Stimulated activated CD4-positive, alpha-beta T cell treated with anti-CD3 and anti-CD28 coated beads, TNF-alpha, amount 100 ng/mL, for 4 hours (primary cell): ENCODE measurements around the gene ZSWIM9.
A peak's percentile ranks its signal among the peaks of the same experiment; 100 is the strongest.

Source experiments
- DNase-seq, 3 experiments: peaks; one replicate each; pipeline ENCODE4 v3.0.0-alpha.2; 2020; ENCODE audit warnings: low read depth in 3 of 3

ZSWIM9 gene

DNA sequence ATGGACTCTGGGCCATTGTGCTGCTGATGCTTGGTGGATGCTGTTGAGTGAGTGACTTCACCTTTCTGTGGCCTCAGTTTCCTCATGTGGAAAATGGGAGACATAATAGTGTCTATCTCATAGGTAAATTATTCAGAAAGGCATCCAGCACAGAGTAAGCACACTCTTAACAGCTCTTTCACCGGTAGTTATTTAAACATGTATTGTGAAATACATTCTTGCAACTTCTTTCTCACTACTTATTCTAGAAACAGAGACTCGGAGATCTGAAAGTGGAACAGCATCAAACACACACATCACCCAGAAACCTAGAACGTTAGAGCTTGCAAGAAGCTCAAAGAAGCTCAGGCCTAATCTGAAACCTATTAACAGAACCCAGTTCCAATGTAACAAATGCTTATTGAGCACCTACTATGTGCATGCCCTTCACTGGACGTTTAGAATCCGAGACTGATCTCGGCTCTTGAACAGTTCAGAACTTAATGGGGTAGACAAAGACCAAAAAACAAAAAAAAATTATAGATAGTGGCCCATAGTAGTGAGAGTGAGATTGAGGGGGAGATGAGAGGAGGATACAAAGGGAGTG is 4.1 kb downstream of the ZSWIM9 start:
- DNase-seq = no peak

DNA sequence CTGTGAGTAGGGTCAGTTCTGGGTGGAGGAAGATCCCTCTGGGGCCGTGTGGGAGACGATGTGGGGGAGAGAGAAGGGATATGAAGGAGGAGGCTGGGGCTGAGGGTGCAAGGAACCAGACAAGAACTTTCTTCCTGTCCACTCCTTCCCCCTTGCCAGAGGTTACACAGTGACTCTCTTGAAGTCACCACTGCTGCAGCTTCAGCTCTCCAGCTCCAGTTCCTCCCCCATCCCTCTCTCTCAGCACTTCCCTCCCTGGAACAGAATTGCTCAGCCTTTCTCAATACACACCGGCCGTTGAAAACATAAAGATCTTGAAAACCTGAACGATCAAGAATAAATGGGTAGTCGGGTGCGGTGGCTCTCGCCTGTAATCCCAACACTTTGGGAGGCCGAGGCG is 5.1 kb downstream of the ZSWIM9 start:
- no peak for DNase-seq

DNA sequence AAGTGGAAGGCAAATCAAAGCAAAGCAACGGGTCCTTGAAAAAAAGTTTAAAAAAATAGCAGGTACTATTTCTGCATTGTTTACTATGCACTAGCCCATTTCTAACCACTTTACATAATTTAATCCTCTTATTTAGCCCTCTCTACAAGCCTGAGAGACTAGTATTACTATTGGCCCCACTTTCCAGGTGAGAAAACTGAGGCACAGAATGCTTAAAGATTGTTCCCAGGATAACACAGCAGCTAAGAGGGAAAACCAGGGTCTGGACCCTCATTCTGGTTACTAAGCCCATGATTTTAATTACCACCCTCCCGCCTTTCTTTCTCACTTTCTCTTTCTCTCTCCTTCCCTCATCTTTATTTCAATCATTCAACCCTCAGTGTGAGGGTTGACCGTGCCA is 5.7 kb downstream of the ZSWIM9 start:
- no peak for DNase-seq

DNA sequence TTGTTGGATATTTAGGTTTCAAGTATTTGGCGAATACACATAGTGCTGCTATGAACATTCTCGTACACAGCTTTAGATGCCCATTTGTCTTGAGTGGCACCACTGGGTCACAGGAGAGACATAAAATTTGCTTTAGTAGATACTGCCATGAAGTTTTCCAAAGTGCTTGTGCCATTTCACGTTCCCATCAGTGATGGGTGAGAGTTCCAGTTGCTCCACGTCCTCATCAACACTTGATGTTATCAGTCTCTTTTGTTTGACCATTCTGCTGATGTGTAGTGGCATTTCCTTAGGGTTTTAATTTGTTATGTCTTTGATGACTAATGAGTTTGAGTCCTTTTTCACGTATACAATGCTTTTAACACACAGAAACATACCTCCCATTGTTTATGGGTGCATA is 11.0 kb downstream of the ZSWIM9 start:
- no peak for DNase-seq

DNA sequence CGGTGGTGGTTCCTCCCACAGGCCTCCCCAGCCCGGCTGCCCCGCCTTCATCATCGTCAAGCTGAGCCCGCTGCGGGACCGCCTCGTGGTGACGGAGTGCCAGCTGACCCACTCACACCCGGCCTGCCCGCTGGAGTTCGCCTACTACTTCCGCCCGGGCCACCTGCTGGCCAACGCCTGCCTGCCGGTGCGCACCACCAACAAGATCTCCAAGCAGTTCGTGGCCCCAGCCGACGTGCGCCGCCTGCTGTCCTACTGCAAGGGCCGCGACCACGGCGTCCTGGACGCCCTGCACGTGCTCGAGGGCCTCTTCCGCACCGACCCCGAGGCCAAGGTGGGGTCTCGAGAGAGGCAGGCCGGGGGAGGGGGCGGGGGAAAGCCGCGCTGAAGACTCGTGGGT is 12.0 kb downstream of the ZSWIM9 start:
- no peak for DNase-seq

DNA sequence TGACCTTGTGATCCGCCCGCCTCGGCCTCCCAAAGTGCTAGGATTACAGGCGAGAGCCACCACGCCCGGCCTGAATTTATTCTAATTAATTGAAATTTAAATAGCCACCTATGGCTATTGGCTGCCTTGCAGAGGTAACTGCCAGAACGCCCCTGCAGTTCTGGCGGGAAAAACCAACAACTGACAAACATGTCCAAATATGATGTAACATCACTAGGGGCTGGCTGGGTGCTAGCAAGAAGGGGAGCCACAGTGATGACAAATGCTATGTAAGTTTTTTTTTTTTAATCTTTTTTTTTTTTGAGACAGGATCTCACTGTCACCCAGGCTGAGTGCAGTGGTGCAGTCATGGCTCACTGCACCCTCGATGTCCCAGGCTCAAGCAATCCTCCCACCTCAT is 12.9 kb downstream of the ZSWIM9 start:
- DNase-seq = no peak

DNA sequence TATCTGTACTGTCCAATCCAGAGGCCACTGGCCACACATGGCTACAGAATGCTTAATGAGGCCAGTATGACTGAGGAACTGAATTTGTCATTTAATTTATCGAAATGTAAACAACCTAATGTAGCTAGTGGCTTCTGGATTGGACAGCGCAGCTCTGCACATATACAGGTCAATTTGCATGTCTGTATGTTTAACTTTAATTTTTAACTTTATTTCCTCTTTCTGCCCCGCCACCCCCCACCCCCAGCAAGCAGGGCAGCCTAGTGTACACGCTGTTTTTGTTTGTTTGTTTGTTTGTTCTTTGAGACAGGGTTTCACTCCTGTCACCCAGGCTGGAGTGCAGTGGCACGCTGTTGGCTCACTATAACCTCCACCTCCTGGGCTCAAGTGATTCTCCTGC is 15.5 kb downstream of the ZSWIM9 start:
- DNase-seq = no peak

DNA sequence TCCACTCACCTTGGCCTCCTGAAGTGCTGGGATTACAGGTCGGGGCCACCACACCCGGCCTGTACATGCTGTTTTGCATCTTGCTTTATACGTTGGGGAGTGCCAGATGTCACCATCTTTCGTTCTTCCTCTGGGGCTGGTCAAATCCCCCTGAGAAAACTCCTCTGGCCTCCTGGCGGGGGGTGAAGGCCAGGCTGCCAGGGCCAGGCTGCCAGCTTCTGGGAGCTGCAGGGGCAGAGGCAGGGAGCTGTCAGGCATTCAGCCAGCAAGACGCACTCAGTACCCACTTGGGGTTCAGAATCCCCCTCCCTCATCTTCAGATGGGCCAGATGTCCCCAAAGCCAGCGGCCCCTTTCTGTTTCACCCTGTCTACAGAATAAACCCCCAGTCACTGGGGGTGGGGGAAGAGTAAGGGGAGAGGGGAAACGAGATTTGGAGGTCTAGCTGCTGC is 16.1 kb downstream of the ZSWIM9 start:
- DNase-seq = no peak

DNA sequence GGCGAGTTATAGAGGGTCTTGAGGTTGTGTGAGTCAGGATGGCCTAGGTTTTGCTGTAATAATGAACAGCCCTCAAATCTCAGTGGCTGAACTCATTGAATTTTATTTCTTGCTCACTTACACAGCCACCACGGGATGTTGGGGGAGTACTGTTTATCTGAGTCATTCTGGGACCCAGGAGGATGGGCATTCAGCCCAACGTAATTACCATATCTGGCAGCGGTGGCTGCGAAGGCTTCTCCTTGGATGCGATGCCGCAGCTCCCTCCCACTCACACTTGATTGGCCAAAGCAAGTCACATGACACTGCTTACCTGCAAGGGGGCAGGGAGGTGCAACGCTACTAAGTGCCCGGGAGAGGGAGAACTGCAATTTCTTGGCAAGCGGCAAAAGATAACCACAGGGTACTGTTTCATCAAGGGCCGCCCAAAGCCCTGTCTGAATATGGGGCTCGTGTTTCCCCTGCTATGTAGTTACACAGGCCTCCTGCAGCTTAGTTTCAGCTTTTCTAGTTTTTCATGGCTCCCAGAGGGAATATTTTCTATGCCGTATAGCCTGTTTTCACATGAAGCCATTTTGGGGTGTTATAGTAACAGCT is 19.9 kb downstream of the ZSWIM9 start:
- peak in 2 of 3 experiments; percentile 15 to 44 for DNase-seq

DNA sequence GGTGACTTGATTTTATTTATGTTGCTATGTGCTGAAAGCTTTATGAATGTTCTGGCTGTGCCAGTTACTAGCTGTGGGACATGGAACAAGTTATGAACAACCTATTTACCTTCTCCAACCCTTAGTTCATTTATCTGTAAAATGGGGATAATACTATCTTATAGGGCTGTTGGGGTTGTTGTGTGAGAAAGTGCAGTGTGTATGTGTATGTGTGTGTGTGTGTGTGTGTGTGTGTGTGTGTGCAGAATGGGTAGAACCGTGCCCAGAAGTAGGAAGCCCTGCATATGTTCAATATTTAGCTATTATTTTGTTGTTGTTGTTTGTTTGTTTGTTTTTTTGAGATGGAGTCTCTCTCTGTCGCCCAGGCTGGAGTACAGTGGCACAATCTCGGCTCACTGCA is 20.4 kb downstream of the ZSWIM9 start:
- no peak for DNase-seq

DNA sequence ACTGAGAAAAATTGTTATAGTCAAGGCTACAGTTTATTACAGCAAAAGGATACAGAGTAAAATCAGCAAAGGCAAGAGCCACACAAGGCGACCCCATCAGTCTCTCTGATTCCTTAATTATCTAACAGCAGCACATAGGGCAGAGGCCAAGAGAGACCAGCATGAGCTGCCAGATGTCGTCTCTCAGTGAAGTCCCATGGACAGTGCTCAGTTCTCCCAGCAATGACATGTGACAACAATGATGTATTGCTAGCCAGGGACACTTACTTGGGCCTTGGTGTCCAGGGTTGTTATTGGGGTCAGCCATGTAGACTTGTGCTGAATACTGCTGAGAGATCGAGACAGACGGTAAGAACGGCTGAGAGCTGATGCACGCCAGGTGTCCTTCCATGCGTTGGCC is 22.3 kb downstream of the ZSWIM9 start:
- DNase-seq = no peak

DNA sequence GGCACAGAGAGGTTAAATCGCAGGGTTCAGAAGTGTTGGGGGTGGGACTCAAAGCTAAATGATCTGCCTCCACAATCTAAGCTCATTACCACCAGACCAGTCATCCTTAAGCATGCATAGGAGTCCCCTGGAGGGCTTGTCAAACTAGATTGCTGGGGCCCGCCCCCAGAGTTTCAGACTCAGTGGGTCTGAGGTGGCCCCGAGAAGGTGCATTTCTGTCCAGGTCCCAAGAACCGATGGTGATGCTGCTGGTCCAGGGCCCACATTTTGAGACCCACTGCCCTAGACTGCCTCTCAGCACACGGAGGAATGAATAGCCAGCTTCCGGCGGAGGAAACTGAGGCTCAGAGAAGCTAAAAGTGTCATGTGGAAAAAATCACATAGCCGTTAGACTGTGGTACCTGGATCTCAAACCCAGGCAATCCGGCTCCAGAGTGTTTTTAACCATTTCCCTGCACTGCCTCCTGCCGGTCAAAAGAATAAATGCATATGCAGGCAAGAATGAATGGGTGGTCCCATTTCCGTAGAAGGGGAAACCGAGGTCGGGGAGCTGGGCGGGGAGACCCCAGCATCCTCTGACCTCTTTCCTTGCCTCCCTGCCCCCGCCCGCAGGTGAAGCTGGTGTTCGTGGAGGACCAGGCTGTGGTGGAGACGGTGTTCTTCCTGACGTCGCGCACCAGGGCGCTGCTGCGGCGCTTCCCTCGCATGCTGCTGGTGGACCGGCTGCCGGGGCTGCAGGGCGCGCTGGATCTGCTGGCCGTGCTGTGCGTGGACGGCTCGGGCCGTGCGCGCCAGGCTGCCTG is 23.8 kb downstream of the ZSWIM9 start:
- DNase-seq = no peak

DNA sequence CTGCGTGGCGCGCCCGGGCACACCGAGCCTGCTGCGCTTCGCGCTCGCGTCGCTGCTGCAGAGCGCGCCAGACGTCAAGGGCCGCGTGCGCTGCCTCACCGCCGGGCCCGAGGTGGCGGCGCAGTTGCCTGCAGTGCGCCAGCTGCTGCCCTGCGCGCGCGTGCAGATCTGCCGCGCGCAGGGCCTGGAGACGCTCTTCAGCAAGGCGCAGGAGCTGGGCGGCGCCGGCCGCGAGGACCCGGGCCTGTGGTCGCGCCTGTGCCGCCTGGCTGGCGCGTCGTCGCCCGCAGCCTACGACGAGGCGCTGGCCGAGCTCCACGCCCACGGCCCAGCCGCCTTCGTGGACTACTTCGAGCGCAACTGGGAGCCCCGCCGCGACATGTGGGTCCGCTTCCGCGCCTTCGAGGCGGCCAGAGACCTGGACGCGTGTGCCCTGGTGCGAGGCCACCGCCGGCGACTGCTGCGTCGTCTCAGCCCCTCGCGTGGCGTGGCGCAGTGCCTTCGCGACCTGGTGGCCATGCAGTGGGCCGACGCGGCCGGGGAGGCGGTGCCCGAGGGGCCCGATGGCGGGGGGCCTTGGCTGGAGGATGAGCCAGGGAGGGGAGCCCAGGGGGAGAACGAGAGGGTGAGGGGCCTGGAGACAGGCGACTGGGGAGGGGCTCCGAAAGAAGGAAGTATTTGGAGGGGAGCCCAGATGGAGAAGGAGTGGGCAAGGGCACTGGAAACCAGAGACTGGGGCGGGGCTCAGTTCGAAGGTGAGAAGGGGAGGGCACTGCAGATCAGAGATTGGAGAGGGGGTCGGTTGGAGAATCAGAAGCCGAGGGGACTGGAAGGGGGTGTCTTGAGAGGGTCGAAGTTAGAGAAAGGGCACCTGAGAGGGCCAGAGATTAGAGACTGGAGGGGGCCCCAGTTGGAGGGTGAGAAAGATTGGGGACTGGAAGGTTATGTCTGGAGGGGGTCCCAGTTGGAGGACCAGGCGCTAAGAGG is 24.7 kb downstream of the ZSWIM9 start:
- DNase-seq = no peak

DNA sequence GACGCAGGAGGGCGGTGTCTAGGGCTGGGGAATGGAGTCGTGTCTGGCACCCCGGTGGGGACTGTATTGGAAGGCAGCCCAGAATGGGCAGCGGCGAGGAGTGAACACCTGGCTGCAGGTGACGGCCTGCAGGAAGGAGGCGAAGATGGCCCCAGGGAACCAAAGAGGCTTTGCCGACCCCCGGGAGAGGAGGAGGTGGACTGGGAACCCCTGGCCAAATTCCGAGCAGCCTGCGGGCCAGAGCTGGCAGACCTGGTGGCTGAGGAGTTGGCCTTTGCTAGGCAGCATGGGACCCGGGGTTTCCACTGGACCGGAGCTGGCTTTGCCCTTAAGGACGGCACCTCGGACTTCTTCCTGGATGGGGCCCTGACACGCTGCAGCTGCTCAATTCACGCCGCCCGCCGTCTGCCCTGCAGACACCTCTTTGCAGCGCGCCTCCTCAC is 25.9 kb downstream of the ZSWIM9 start:
- DNase-seq = no peak

DNA sequence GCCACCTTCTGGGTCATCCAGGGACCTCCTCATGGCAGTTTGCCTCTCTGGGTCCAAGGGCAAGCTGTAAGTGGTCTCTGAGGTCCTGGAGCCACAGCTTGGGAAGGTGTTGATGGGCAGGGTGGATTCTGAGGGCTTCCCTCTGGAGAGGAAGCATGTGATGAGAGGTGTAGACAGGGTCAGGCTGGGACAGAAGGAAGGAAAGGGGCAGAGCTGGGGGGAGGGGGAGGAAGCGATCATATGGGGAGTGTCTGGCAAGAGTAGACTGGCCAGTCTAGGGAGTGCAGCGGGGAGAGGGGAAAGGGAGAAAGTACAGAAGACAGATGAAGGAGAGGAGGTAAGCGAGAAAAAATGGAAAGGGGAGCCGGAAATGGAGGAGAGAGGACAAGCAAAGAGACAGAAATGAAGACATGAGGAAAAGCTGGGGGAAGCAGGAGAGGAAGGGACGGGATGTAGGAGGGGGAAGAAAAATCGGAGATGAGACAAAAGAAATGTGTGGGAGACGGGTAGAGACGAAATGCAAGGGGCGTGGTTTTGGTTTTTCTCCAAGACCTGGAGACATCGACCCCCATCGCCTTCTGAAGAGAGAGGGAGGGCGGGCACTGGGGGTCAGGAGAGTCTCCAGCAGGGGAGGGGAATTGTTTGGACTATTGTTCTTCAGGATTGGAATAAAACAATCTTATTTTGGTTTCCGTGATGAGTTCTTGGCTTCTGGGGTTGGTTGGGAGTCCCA is 26.6 kb downstream of the ZSWIM9 start:
- DNase-seq = no peak

DNA sequence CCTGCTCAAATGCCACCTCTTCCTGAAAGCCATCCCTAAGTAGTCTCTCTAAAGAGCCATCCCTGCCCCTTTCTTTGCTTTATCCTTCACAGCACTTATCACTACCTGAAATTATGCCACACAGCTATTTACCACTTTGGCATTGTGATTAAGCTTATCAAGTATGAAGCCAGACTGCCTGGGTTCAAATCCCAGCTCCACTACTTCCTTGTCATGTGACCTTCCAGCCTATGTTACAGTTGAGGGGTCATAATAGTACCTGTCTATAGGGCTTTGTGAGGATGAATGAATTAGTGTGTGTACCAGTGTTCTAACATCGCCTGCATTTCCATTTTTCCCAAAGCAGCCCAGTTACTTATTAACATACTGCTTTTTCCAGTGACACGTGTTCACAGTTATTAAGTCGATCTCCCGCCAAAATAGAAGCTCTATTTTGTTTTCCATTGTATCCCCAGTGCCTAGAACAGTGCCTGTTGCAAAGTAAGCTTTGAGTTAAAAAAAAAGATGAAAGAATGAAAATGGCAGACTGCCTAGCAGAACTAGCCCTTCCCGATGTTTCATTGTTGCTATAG is 32.8 kb downstream of the ZSWIM9 start:
- no peak for DNase-seq

DNA sequence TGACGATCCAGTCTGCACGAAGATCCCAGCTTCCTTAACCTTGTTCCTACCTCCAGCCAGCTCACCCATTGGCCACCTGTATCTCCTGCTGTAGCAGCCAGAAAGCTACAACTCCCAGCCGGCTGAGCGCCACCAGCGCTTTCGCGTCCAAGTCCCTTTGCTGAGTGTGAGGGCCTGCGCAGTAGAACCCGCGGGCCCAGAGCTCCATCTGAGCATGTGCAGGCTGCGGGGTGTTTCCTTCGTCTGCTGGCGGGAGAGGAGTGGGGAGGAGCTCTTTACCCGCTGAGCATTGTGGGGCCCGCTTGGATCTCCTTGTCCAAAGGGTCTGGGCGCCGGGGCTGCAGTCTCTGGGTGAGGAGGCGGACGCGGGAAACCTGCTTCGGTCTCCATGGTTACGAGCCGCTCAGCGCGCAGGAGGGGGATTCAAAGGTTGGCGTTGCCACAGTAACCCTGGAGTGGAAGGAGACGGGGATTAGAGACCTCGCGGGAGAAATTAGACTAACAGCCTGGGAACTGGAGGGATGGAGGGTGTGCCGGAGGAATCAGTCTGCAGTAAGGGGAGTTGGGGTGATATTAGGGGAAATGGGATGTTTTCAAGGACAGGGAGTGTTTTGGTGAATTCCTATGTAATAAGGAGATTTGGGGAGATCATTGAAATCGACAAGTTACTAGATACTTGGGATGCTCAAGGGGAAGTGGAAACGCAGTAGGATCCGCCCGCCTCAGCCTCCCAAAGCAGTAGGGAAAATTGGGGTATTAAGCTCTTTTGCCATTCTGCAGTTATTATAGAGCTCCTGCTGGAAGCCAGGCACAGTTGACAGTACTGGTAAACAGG is 33.5 kb downstream of the ZSWIM9 start:
- peak; percentile 71 to 82 (median 81) for DNase-seq

DNA sequence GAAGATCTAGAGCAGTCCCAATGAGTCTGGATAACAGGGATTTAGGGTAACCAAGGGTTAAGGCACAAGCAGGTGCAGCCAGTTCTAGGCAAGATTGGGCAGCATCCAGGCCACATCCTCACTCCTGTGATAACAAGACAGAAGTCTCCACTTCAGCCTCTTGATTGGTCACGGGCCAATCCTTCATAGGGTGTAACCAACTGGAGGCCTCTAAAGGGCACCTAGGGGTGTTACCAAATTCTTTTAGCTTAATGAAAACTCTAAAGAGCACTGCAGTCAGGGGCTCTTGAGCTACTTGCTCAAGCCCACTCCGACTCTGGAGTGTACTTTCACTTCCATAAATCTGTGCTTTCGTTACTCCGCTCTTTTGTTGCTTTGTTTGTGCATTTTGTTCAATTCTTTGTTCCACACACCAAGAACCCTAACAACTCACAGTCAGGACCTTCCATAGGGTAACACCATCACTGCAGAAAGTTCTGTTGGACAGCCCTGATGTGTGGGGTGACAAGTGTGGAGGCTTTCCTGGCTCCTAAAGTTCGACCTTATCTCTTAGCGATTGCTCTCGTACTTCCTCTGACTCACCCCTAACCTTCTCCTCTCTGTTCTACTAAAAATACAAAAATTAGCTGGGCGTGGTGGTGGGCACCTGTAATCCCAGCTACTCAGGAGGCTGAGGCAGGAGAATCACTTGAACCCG is 36.1 kb downstream of the ZSWIM9 start:
- no peak for DNase-seq

DNA sequence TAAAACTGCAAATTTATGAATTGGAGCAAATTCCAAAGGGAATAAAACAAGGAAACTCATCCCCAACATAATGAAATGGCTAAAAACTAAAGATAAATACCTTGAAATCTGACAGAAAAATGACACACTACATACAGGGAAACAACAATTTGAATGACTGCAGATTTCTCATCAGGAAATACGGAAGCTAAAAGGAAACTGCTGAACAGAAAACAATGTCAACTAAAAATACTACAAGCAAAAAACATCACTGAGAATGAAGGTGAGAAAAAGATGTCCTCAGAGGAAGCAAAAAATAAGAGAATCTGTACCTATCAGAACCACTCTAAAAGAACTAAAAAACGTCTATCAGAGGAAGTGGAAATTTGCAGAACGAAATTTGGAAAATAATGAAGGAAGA is 39.5 kb downstream of the ZSWIM9 start:
- no peak for DNase-seq
